Endothelial cell of umbilical vein (primary cell): ENCODE data around the gene PNCK. TPM values are rescaled to one million over a fixed set of nuclear protein-coding genes. Genes with fewer than 3 reads are reported as not detected.

Experiments used
- BruUV-seq: library from RNA; stranded (reverse); fragments of 400-500 nt; replicated peaks from 2 replicates; lab custom pipeline; 2021; lab: Mats Ljungman, UMichigan
- CTCF ChIA-PET: fragments of 300-600, 350-600 bp; sonication (Branson Sonifier 250); formaldehyde crosslinking; loops from one replicate; lab custom pipeline; 2021; ENCODE audit warnings: antibody characterized with exemption, inconsistent platforms; lab: Charles Lee
- POLR2A ChIA-PET: fragments of 300-600, 350-600 bp; sonication (Branson Sonifier 250); formaldehyde crosslinking; loops from one replicate; lab custom pipeline; 2021; ENCODE audit warnings: antibody characterized with exemption, inconsistent platforms; lab: Charles Lee
- DNase-seq: peaks from one replicate; pipeline ENCODE4 v3.0.0-alpha.2; 2011; ENCODE audit warnings: low read depth, low spot score
- FAIRE-seq: peaks from 2 replicates; lab custom pipeline; 2011; peaks lifted over from hg19 to GRCh38; lab: Jason Lieb, UNC
- H2AFZ ChIP-seq: 2 replicates; pipeline ENCODE4 v1.6.0; 2012; ENCODE audit warnings: low read depth, low read length, control low read depth, inconsistent platforms
- H3K27ac ChIP-seq: 2 replicates; pipeline ENCODE4 v1.5.1; 2011; ENCODE audit warnings: low read depth, mild to moderate bottlenecking, control low read depth, low read length, moderate library complexity; ENCODE audit not compliant: insufficient read depth
- H3K27me3 ChIP-seq, 2 experiments: 2 replicates each; pipeline versions ENCODE4 v1.6.0 to v1.6.1; 2011; ENCODE audit warnings: low read length in 2 of 2, mixed read lengths in 1 of 2; ENCODE audit not compliant: control insufficient read depth in 2 of 2, insufficient read depth in 2 of 2
- H3K36me3 ChIP-seq, 2 experiments: 2 replicates in 1 of 2; 3 replicates in 1 of 2; pipeline ENCODE4 v1.5.1; 2011; ENCODE audit warnings: low read length in 2 of 2, mild to moderate bottlenecking in 1 of 2, moderate library complexity in 1 of 2; ENCODE audit not compliant: control insufficient read depth in 2 of 2, insufficient read depth in 2 of 2; ENCODE audit errors: extremely low read depth in 1 of 2
- H3K4me1 ChIP-seq: 3 replicates; pipeline ENCODE4 v1.5.1; 2011; ENCODE audit warnings: mild to moderate bottlenecking, low read length; ENCODE audit not compliant: control insufficient read depth, insufficient read depth; ENCODE audit errors: extremely low read depth
- H3K4me2 ChIP-seq: 2 replicates; pipeline ENCODE4 v1.6.1; 2011; ENCODE audit warnings: low read length, control low read depth, mixed read lengths; ENCODE audit not compliant: insufficient read depth
- H3K4me3 ChIP-seq, 3 experiments: fragments of 200-600 bp in 1 of 3; sonication (generic), shearing (Covaris generic) in 1 of 3; replicated peaks in 1 of 3; 2 replicates each; pipeline ENCODE4 v1.5.1; 2011 to 2016; ENCODE audit warnings: control low read depth in 3 of 3, low read length in 3 of 3, mild to moderate bottlenecking in 2 of 3, inconsistent platforms in 1 of 3, low read depth in 1 of 3, moderate library complexity in 1 of 3; ENCODE audit not compliant: insufficient read depth in 1 of 3
- H3K79me2 ChIP-seq: 2 replicates; pipeline ENCODE4 v1.6.0; 2012; ENCODE audit warnings: low read length, inconsistent platforms; ENCODE audit not compliant: control insufficient read depth, insufficient read depth
- H3K9ac ChIP-seq: replicated peaks from 2 replicates; pipeline ENCODE3; 2011; ENCODE audit warnings: low read length, control low read depth; ENCODE audit not compliant: insufficient read depth; ENCODE audit errors: extremely low read depth
- H3K9me1 ChIP-seq: replicated peaks from 3 replicates; pipeline ENCODE4 v1.6.0; 2011; ENCODE audit warnings: mild to moderate bottlenecking, low read length; ENCODE audit not compliant: control insufficient read depth, insufficient read depth; ENCODE audit errors: extremely low read depth
- H3K9me3 ChIP-seq: replicated peaks from 2 replicates; pipeline ENCODE4 v1.5.1; 2012; ENCODE audit warnings: low read length, inconsistent platforms; ENCODE audit not compliant: control insufficient read depth, insufficient read depth
- H4K20me1 ChIP-seq: replicated peaks from 2 replicates; pipeline ENCODE3; 2011; ENCODE audit warnings: mild to moderate bottlenecking, low read length; ENCODE audit not compliant: control insufficient read depth, insufficient read depth; ENCODE audit errors: extremely low read depth
- EZH2 ChIP-seq: IDR thresholded peaks from 2 replicates; pipeline ENCODE4 v1.6.1; 2012; ENCODE audit warnings: borderline replicate concordance, low read depth, mild to moderate bottlenecking, moderate library complexity, low read length, inconsistent platforms; ENCODE audit not compliant: severe bottlenecking
- FOS ChIP-seq: IDR thresholded peaks from 2 replicates; pipeline ENCODE4 v1.6.1; 2011; ENCODE audit warnings: mild to moderate bottlenecking, low read length, moderate library complexity, borderline replicate concordance; ENCODE audit not compliant: insufficient read depth
- GATA2 ChIP-seq: IDR thresholded peaks from 2 replicates; pipeline ENCODE4 v1.7.0; 2011; ENCODE audit warnings: low read depth, mild to moderate bottlenecking, moderate library complexity, mixed read lengths, low read length; ENCODE audit not compliant: insufficient read length, insufficient read depth
- JUN ChIP-seq: IDR thresholded peaks from 2 replicates; pipeline ENCODE4 v1.6.1; 2011; ENCODE audit warnings: borderline replicate concordance, low read depth; ENCODE audit not compliant: insufficient read length, insufficient read depth
- MYC ChIP-seq: IDR thresholded peaks from one replicate; pipeline ENCODE4 v1.6.1; 2011; ENCODE audit warnings: mild to moderate bottlenecking, low read depth, low read length
- POLR2A ChIP-seq: IDR thresholded peaks from 2 replicates; pipeline ENCODE4 v1.6.1; 2012; ENCODE audit warnings: low read depth, mild to moderate bottlenecking, control low read depth, low read length
- POLR2AphosphoS5 ChIP-seq: IDR thresholded peaks from 2 replicates; pipeline ENCODE4 v1.6.1; 2012; ENCODE audit warnings: low read depth, mild to moderate bottlenecking, control low read depth, low read length, moderate library complexity; ENCODE audit not compliant: insufficient read depth
- dilution Hi-C: fragments of 300-500 bp; cut with MboI; formaldehyde crosslinking; loops from one replicate; pipeline ENCODE4 v1.15.0; 2019; ENCODE audit warnings: low sequenced_read_pairs; ENCODE audit not compliant: extremely low pct_ligation_motif_present
- intact Hi-C: fragments of 100-400 bp; cut with micrococcal nuclease; formaldehyde crosslinking; loops from one replicate; pipeline ENCODE4 v1.10.0; 2022
- polyA plus RNA-seq, 4 experiments: library from polyadenylated mRNA; depleted of rRNA in 3 of 4; stranded (reverse) in 3 of 4; unstranded in 1 of 4; fragments of >200 nt; gene quantifications; 2 replicates each; pipeline versions ENCODE4 v1.2.1 to v1.2.3, GENCODE V29; 2011 to 2012; ENCODE audit warnings: missing spikeins in 1 of 4
- total RNA-seq: library from RNA; stranded (reverse); gene quantifications from 2 replicates; pipeline ENCODE4 v1.2.3, GENCODE V29; 2021
- TF ChIP-seq, protein P1 (sequence below): IDR thresholded peaks from 2 replicates; pipeline ENCODE4 v1.6.1; 2011; ENCODE audit not compliant: insufficient read depth, insufficient read length
- TF ChIP-seq, protein P2 (sequence below), 2 donors: IDR thresholded peaks; 1 replicate in 1 of 2; 2 replicates in 1 of 2; pipeline ENCODE4 v1.5.1; 2011; ENCODE audit warnings: low read length in 2 of 2, mild to moderate bottlenecking in 2 of 2, moderate library complexity in 2 of 2, control low read depth in 1 of 2, inconsistent platforms in 1 of 2, low read depth in 1 of 2; ENCODE audit not compliant: insufficient read depth in 1 of 2; ENCODE audit errors: extremely low read depth in 1 of 2

The PNCK gene
- total and polyA plus RNA-seq, 2 donors (not counting 3 experiments of a cell fraction or from before 2014, with no cell fraction given) = 0.12 TPM; not detected in 1

DNA sequence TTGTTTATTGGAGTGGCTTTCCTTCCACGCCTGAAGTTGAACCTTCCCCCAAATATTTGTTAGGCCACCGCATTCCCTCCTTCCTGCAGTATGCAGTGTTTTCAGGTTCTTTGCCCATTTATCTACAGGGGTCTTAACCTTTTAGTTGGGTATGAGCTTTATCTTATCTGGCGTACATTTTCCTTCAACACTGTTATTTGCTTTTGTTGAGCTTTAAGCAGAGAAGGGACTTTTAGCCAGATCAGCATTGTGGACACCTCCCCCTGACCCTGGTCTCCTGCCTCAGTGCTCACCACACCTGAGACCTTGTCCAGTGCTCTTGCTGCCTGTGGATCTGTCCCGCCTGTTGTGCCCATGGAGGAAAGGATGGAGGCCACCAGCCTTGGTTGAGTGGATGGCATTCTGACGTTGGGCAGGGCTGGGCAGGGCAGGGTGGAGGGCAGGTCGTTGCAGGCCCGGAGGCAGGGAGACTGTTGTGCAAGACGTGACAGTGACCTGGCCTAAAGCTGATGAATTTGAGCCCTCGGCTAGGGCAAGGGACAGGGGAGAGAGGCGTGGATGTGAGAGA is 27.6 kb downstream of the PNCK start:
- Histone ChIP-seq H3K27me3 (peaks cover 55 to 56% of the 10 kb centered on the region in 2 experiments), H3K9me3 (no peaks in the 10 kb centered on the region), H3K36me3 (no peaks in the 10 kb centered on the region), H3K9me1 (no peaks in the 10 kb centered on the region), H3K27ac (no peak overlapping the region), H3K4me2 (no peak overlapping the region), H3K4me1 (no peaks in the 10 kb centered on the region), H3K4me3 (no peak overlapping the region), H2AFZ (no peak overlapping the region), H4K20me1 (no peaks in the 10 kb centered on the region), H3K9ac (no peak overlapping the region), H3K79me2 (no peaks in the 10 kb centered on the region)
- dilution Hi-C loops = no loop called here
- intact Hi-C loops = no loop called here
- CTCF ChIA-PET = interaction anchor here (2.8 kb wide), 1 partner anchor 22 kb away, joined by 11 read pairs; no protein-coding TSS in a partner anchor
- DNase-seq = no peak
- BruUV-seq = no TSS peak
- TF ChIP-seq GATA2 (no peak), JUN (no peak), POLR2A (no peak), FOS (no peak), EZH2 (no peak), MYC (no peak), POLR2AphosphoS5 (no peak)
- TF ChIP-seq, protein P1, sequence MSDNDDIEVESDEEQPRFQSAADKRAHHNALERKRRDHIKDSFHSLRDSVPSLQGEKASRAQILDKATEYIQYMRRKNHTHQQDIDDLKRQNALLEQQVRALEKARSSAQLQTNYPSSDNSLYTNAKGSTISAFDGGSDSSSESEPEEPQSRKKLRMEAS = no peak
- TF ChIP-seq, protein P2, sequence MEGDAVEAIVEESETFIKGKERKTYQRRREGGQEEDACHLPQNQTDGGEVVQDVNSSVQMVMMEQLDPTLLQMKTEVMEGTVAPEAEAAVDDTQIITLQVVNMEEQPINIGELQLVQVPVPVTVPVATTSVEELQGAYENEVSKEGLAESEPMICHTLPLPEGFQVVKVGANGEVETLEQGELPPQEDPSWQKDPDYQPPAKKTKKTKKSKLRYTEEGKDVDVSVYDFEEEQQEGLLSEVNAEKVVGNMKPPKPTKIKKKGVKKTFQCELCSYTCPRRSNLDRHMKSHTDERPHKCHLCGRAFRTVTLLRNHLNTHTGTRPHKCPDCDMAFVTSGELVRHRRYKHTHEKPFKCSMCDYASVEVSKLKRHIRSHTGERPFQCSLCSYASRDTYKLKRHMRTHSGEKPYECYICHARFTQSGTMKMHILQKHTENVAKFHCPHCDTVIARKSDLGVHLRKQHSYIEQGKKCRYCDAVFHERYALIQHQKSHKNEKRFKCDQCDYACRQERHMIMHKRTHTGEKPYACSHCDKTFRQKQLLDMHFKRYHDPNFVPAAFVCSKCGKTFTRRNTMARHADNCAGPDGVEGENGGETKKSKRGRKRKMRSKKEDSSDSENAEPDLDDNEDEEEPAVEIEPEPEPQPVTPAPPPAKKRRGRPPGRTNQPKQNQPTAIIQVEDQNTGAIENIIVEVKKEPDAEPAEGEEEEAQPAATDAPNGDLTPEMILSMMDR (IDR thresholded peaks at IDR 0.05; ENCODE audit: extremely low read depth in 1 of 2, insufficient read depth in 1 of 2, low read depth in 1 of 2, low read length in 2 of 2) = no peak
- FAIRE-seq = no peak
- POLR2A ChIA-PET = no interaction called here
